Ishikawa (cell line): ENCODE data around the gene TMEM134.

Experiments
- CEBPB ChIP-seq: IDR thresholded peaks from 2 replicates; pipeline ENCODE4 v1.6.1; 2012
- CREB1 ChIP-seq: IDR thresholded peaks from 2 replicates; pipeline ENCODE4 v1.6.1; 2012; ENCODE audit warnings: low read depth
- EP300 ChIP-seq: IDR thresholded peaks from 2 replicates; pipeline ENCODE4 v1.6.1; 2012; ENCODE audit warnings: borderline replicate concordance
- FOXM1 ChIP-seq: IDR thresholded peaks from 2 replicates; pipeline ENCODE4 v1.6.1; 2012; ENCODE audit warnings: low read depth, borderline replicate concordance
- MAX ChIP-seq: IDR thresholded peaks from 2 replicates; pipeline ENCODE4 v1.6.1; 2012
- NFIC ChIP-seq: IDR thresholded peaks from 2 replicates; pipeline ENCODE4 v1.6.1; 2012
- RAD21 ChIP-seq: IDR thresholded peaks from 2 replicates; pipeline ENCODE4 v1.6.1; 2012; ENCODE audit warnings: low read depth
- REST ChIP-seq: IDR thresholded peaks from 2 replicates; pipeline ENCODE4 v1.6.1; 2012; ENCODE audit warnings: low read depth, mild to moderate bottlenecking
- TAF1 ChIP-seq: IDR thresholded peaks from 2 replicates; pipeline ENCODE4 v1.6.1; 2012; ENCODE audit warnings: low read depth, mild to moderate bottlenecking
- YY1 ChIP-seq: IDR thresholded peaks from 2 replicates; pipeline ENCODE4 v1.6.1; 2012; ENCODE audit warnings: low read depth
- TF ChIP-seq, protein P1 (sequence below): IDR thresholded peaks from 2 replicates; pipeline ENCODE4 v1.6.1; 2012

DNA sequence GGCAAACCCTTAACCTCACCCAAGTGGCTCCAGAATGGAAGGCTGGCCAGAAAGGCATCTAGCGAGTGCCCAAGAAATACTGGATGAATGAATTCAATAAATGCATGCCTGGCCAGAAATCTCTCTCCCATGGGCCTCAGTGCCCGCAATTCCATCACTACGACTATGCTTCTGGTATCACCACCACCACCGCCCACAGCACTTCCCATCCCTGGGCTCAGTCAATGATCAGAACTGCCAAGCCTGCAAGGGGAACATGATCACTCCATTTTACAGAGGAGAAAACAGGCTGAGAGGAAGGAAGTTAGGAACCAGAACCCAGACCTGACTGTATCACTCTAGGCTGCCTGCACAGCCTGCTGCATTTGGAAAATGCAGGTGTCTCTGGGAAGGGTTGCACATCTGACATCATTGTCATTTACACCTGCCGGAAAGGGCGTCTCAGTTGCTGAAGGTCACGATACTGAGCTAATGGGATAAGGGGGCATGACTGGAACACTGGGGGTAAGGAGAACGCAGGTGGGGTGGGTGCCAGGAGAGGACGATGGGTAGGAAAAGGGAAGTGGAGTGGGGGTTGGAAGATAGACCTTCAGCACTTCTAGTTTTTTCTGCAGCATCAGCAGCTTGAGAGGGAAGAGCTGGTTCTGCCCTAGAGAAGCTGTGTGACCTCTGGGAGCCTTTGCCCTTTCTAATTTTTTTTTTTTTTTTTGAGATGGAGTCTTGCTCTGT is 19.8 kb downstream of the TMEM134 start:
- TF ChIP-seq CEBPB (no peak), RAD21 (no peak), EP300 (no peak), NFIC (no peak), REST (no peak), CREB1 (no peak), YY1 (no peak), TAF1 (no peak), FOXM1 (no peak), MAX (no peak)
- TF ChIP-seq, protein P1, sequence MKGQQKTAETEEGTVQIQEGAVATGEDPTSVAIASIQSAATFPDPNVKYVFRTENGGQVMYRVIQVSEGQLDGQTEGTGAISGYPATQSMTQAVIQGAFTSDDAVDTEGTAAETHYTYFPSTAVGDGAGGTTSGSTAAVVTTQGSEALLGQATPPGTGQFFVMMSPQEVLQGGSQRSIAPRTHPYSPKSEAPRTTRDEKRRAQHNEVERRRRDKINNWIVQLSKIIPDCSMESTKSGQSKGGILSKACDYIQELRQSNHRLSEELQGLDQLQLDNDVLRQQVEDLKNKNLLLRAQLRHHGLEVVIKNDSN: no peak
